ENCODE results near the gene ORC1.

The ORC1 gene

DNA sequence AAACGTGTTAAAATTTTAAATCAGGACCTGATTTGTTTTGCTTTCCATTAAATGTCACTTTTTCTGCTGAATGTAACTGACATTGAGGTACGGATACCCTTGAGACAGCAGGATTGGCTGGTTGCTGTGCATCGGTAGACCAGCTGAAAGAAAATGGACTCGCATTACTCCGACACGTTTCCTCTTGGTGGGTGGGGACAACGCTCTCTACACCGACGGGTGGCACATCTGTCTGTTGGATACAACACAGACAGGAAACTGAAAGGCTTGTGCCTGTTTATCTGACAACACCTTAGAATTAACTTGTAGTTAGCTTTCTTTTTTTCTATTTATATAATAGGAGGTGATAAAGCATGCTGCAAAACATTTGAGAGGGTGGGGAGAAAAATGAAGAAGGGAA is 19.5 kb upstream of the ORC1 start:
- Histone ChIP-seq H3K4me3 (ENCODE audit: low read depth, low read length) (no peak overlapping the region), H3K36me3 (peaks cover 63% of the 10 kb centered on the region), H3K27ac (no peak overlapping the region), H3K27me3 (ENCODE audit: insufficient read depth, low read depth, severe bottlenecking) (no peaks in the 10 kb centered on the region), H3K9me3 (ENCODE audit: severe bottlenecking) (no peaks in the 10 kb centered on the region)
- no peak for DNase-seq
- TF ChIP-seq CTCF (IDR thresholded peaks at IDR 0.05; ENCODE audit: low read depth, low read length): no peak

DNA sequence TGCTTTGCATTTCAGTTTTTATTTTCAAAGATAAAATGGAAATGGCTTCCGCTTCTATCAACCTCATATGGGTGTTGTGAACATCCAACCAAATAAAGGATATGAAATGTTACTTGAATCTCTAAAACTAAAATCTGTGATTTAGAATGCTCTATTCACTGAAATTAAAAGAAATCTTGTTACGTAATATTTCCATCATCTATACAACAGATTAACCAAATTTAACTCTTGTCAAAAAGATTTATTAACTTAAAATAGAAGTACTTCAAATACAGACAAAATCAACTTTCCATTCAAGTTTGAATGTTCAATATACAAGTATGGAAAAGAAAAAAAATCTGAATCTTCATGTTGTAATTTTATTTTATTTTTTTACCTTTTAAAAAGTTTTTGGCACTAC is 18.8 kb upstream of the ORC1 start:
- Histone ChIP-seq H3K27me3 (ENCODE audit: insufficient read depth, low read depth, severe bottlenecking) (no peaks in the 10 kb centered on the region), H3K9me3 (ENCODE audit: severe bottlenecking) (no peaks in the 10 kb centered on the region), H3K27ac (no peak overlapping the region), H3K4me3 (ENCODE audit: low read depth, low read length) (no peak overlapping the region), H3K36me3 (peaks cover 71% of the 10 kb centered on the region)
- no peak for TF ChIP-seq CTCF (IDR thresholded peaks at IDR 0.05; ENCODE audit: low read depth, low read length)
- no peak for DNase-seq

DNA sequence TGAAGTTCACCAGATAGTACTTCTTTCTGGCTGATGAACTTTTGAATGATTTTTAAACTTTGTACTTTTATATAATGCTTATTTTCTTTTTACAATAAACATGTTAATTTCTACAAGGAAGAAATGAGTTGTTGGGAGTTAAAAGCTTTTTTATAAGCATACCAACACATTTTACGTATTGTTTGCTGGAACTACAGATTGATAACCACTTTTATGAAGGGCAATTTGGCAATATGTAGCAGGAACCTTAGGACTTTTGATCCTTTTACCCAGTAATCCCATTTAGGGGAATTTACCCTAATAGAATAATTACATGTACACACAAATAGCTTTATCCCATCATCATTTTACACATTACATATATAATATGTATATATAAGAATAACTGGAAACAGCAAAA is 16.5 kb upstream of the ORC1 start:
- H3K27ac ChIP-seq: no peak overlapping the region
- no peak for TF ChIP-seq CTCF (IDR thresholded peaks at IDR 0.05; ENCODE audit: low read depth, low read length)
- H3K36me3 ChIP-seq: peaks cover 84% of the 10 kb centered on the region
- no peaks in the 10 kb centered on the region for H3K9me3 ChIP-seq (ENCODE audit: severe bottlenecking)
- no peaks in the 10 kb centered on the region for H3K27me3 ChIP-seq (ENCODE audit: insufficient read depth, low read depth, severe bottlenecking)
- DNase-seq: no peak
- H3K4me3 ChIP-seq (ENCODE audit: low read depth, low read length): no peak overlapping the region

DNA sequence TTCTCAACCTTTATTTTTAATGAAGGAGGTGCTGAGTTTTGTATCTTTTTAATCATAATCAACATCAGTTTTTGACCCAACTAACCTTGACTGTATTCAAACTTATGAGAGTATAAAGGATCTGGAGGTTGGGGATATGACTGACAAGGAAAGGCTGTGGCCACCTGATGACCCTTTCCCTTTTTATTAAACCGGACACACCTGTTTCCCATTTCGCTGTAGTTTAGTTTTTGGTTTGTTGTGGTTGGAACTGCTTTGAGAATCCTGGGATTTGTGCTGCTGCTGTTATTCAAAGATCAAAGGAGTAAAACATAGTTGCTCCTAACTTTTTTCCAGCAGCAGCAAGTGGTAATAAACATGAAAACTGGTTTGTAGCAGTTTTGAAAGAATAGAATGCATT is 12.6 kb upstream of the ORC1 start:
- no peak overlapping the region for H3K4me3 ChIP-seq (ENCODE audit: low read depth, low read length)
- no peak for DNase-seq
- H3K27ac ChIP-seq: no peak overlapping the region
- H3K9me3 ChIP-seq (ENCODE audit: severe bottlenecking): no peaks in the 10 kb centered on the region
- no peak for TF ChIP-seq CTCF (IDR thresholded peaks at IDR 0.05; ENCODE audit: low read depth, low read length)
- H3K36me3 ChIP-seq: peaks cover 96% of the 10 kb centered on the region
- no peaks in the 10 kb centered on the region for H3K27me3 ChIP-seq (ENCODE audit: insufficient read depth, low read depth, severe bottlenecking)

GRCh38 chr1:52414942-52415341 is 10.7 kb upstream of the ORC1 start:
- no peak for DNase-seq
- peaks cover 93% of the 10 kb centered on the region for H3K36me3 ChIP-seq
- H3K27ac ChIP-seq: no peak overlapping the region

More at GRCh38 chr1:52414942-52415341, 10.7 kb upstream of the ORC1 start:
- Histone ChIP-seq H3K4me3 (ENCODE audit: low read depth, low read length) (no peak overlapping the region), H3K27me3 (ENCODE audit: insufficient read depth, low read depth, severe bottlenecking) (no peaks in the 10 kb centered on the region), H3K9me3 (ENCODE audit: severe bottlenecking) (no peaks in the 10 kb centered on the region)
- no peak for TF ChIP-seq CTCF (IDR thresholded peaks at IDR 0.05; ENCODE audit: low read depth, low read length)

All from WERI-Rb-1 (cell line).